Hepatocyte (in vitro differentiated cells): ENCODE measurements around the gene GCSH.

Source experiments
- EZH2 ChIP-seq: fragments of 200-600 bp; sonication (generic); IDR thresholded peaks from 2 replicates; pipeline ENCODE4 v1.6.1; 2016; ENCODE audit warnings: antibody characterized with exemption, mild to moderate bottlenecking, borderline replicate concordance
- EZH2phosphoT487 ChIP-seq: fragments of 200-600 bp; sonication (generic); IDR thresholded peaks from one replicate; pipeline ENCODE4 v1.6.1; 2018; ENCODE audit warnings: antibody characterized with exemption, mild to moderate bottlenecking, low read depth, moderate library complexity; ENCODE audit not compliant: unreplicated experiment, severe bottlenecking
- TF ChIP-seq, protein P1 (sequence below): fragments of 200-600 bp; sonication (generic); IDR thresholded peaks from 2 replicates; pipeline ENCODE4 v1.5.1; 2016; ENCODE audit warnings: antibody characterized with exemption, mild to moderate bottlenecking; ENCODE audit not compliant: poor library complexity

DNA sequence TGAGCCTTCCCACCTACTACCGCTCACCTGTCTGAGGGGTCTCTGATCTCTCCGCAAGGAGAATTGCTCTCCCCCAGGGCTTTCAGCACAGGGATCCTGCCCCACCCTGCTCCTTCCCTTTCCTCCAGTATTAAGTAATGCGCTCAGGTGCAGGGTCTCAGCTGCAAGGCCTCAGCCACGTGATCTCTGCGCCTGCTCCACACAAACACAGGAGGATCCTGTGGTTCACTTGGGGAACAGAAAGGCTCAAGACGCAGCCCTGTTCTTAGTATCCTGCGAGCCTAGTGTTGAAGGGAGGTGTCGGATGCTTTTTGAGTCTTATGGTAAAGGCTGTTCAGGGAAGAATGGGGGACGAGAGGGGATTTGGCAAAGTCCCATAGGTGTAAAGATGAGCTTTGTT is 41.6 kb upstream of the GCSH start:
- TF ChIP-seq, protein P1, sequence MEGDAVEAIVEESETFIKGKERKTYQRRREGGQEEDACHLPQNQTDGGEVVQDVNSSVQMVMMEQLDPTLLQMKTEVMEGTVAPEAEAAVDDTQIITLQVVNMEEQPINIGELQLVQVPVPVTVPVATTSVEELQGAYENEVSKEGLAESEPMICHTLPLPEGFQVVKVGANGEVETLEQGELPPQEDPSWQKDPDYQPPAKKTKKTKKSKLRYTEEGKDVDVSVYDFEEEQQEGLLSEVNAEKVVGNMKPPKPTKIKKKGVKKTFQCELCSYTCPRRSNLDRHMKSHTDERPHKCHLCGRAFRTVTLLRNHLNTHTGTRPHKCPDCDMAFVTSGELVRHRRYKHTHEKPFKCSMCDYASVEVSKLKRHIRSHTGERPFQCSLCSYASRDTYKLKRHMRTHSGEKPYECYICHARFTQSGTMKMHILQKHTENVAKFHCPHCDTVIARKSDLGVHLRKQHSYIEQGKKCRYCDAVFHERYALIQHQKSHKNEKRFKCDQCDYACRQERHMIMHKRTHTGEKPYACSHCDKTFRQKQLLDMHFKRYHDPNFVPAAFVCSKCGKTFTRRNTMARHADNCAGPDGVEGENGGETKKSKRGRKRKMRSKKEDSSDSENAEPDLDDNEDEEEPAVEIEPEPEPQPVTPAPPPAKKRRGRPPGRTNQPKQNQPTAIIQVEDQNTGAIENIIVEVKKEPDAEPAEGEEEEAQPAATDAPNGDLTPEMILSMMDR = no peak
- TF ChIP-seq EZH2 = no peak
- TF ChIP-seq EZH2phosphoT487 = no peak
